Measurements from ENCODE around the gene PIP4P1.
A peak's percentile ranks its signal among the peaks of the same experiment; 100 is the strongest.

The PIP4P1 gene

DNA sequence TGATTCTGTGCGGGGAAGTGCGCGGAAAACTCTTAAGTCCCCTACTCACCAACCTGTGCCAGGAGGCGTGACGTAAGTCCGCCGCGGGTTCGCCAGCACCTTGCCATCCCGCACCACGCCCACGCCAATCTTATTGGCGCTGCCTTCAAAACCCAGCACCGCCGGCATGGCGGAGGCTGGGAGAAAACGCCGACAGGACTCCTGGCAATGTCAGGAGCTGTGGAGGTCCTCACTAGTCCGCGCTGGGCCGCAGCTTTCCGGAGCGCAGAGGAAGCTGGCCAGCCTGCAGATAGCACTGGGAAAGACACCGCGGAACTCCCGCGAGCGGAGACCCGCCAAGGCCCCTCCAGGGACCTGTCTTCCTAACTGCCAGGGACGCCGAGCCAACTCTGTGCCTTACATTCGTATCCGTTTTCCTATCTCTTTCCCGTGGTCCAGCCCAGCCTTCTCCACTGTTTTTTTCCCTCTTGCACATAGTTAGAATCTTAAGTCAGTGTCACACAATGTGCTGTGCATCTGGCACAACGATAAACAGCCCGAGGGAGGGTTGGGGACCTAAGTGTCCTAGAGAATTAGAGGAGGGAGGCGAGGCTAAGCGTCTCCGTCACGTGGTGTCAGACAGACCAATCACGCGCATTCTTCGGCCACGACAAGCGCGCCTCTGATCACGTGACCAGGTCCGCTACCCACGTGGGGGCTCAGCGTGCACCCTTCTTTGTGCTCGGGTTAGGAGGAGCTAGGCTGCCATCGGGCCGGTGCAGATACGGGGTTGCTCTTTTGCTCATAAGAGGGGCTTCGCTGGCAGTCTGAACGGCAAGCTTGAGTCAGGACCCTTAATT lies 6.5 kb downstream of the PIP4P1 start, which contains the start of the genes APEX1 and OSGEP (continued):
- TF ChIP-seq ZNF621 (tag by site-specific recombination; IDR thresholded peaks at IDR 0.05) (no peak), ZSCAN23 (tag by site-specific recombination; IDR thresholded peaks at IDR 0.05) (peak; percentile 14; the same call in 1 of the 2 replicates), ZNF473 (tag by site-specific recombination; IDR thresholded peaks at IDR 0.05) (no peak), ZNF548 (tag by site-specific recombination; IDR thresholded peaks at IDR 0.05) (no peak), ZNF555 (tag by site-specific recombination; conservative IDR thresholded peaks at IDR 0.05) (no peak), ZNF629 (tag by site-specific recombination; IDR thresholded peaks at IDR 0.05) (peak; percentile 90), ZNF660 (tag by site-specific recombination; IDR thresholded peaks at IDR 0.05) (no peak; the same call in 1 of the 2 replicates), ZNF426 (tag by site-specific recombination; IDR thresholded peaks at IDR 0.05) (no peak), MEIS1 (CRISPR knock-in tag; IDR thresholded peaks at IDR 0.05; ENCODE audit: borderline replicate concordance) (no peak), ZBTB17 (tag by site-specific recombination; IDR thresholded peaks at IDR 0.05) (peak; percentile 90), ZNF830 (tag by site-specific recombination; IDR thresholded peaks at IDR 0.05; ENCODE audit: low read depth) (no peak), ZNF776 (tag by site-specific recombination; IDR thresholded peaks at IDR 0.05; ENCODE audit: borderline replicate concordance) (no peak), GFI1B (tag by site-specific recombination; IDR thresholded peaks at IDR 0.05) (no peak), ZFHX2 (tag by site-specific recombination; conservative IDR thresholded peaks at IDR 0.05) (peak; percentile 61), ZNF596 (tag by site-specific recombination; IDR thresholded peaks at IDR 0.05) (no peak), ZNF747 (tag by site-specific recombination; IDR thresholded peaks at IDR 0.05) (no peak), ZNF558 (tag by site-specific recombination; IDR thresholded peaks at IDR 0.05) (no peak), ZNF138 (tag by site-specific recombination; IDR thresholded peaks at IDR 0.05; ENCODE audit: borderline replicate concordance) (no peak), ZNF324 (tag by site-specific recombination; IDR thresholded peaks at IDR 0.05) (no peak; the same call in 1 of the 2 replicates), ZNF549 (tag by site-specific recombination; IDR thresholded peaks at IDR 0.05) (no peak), ZNF670 (tag by site-specific recombination; IDR thresholded peaks at IDR 0.05; ENCODE audit: low read depth) (no peak), GLIS2 (tag by site-specific recombination; IDR thresholded peaks at IDR 0.05) (no peak), ZNF530 (tag by site-specific recombination; IDR thresholded peaks at IDR 0.05; ENCODE audit: low read depth) (no peak)
- TF ChIP-seq, protein P1, sequence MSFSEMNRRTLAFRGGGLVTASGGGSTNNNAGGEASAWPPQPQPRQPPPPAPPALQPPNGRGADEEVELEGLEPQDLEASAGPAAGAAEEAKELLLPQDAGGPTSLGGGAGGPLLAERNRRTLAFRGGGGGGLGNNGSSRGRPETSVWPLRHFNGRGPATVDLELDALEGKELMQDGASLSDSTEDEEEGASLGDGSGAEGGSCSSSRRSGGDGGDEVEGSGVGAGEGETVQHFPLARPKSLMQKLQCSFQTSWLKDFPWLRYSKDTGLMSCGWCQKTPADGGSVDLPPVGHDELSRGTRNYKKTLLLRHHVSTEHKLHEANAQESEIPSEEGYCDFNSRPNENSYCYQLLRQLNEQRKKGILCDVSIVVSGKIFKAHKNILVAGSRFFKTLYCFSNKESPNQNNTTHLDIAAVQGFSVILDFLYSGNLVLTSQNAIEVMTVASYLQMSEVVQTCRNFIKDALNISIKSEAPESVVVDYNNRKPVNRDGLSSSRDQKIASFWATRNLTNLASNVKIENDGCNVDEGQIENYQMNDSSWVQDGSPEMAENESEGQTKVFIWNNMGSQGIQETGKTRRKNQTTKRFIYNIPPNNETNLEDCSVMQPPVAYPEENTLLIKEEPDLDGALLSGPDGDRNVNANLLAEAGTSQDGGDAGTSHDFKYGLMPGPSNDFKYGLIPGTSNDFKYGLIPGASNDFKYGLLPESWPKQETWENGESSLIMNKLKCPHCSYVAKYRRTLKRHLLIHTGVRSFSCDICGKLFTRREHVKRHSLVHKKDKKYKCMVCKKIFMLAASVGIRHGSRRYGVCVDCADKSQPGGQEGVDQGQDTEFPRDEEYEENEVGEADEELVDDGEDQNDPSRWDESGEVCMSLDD (tag by site-specific recombination; IDR thresholded peaks at IDR 0.05) = peak; percentile 80
- TF ChIP-seq, protein P2, sequence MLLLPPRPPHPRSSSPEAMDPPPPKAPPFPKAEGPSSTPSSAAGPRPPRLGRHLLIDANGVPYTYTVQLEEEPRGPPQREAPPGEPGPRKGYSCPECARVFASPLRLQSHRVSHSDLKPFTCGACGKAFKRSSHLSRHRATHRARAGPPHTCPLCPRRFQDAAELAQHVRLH (tag by site-specific recombination; IDR thresholded peaks at IDR 0.05) = peak; percentile 62; the same call in 1 of the 2 replicates
- TF ChIP-seq, protein P3, sequence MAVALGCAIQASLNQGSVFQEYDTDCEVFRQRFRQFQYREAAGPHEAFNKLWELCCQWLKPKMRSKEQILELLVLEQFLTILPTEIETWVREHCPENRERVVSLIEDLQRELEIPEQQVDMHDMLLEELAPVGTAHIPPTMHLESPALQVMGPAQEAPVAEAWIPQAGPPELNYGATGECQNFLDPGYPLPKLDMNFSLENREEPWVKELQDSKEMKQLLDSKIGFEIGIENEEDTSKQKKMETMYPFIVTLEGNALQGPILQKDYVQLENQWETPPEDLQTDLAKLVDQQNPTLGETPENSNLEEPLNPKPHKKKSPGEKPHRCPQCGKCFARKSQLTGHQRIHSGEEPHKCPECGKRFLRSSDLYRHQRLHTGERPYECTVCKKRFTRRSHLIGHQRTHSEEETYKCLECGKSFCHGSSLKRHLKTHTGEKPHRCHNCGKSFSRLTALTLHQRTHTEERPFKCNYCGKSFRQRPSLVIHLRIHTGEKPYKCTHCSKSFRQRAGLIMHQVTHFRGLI (tag by site-specific recombination; IDR thresholded peaks at IDR 0.05) = peak; percentile 7
- TF ChIP-seq, protein P4, sequence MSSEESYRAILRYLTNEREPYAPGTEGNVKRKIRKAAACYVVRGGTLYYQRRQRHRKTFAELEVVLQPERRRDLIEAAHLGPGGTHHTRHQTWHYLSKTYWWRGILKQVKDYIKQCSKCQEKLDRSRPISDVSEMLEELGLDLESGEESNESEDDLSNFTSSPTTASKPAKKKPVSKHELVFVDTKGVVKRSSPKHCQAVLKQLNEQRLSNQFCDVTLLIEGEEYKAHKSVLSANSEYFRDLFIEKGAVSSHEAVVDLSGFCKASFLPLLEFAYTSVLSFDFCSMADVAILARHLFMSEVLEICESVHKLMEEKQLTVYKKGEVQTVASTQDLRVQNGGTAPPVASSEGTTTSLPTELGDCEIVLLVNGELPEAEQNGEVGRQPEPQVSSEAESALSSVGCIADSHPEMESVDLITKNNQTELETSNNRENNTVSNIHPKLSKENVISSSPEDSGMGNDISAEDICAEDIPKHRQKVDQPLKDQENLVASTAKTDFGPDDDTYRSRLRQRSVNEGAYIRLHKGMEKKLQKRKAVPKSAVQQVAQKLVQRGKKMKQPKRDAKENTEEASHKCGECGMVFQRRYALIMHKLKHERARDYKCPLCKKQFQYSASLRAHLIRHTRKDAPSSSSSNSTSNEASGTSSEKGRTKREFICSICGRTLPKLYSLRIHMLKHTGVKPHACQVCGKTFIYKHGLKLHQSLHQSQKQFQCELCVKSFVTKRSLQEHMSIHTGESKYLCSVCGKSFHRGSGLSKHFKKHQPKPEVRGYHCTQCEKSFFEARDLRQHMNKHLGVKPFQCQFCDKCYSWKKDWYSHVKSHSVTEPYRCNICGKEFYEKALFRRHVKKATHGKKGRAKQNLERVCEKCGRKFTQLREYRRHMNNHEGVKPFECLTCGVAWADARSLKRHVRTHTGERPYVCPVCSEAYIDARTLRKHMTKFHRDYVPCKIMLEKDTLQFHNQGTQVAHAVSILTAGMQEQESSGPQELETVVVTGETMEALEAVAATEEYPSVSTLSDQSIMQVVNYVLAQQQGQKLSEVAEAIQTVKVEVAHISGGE (tag by site-specific recombination; conservative IDR thresholded peaks at IDR 0.05; ENCODE audit: low read depth) = peak; percentile 98
- TF ChIP-seq, protein P5, sequence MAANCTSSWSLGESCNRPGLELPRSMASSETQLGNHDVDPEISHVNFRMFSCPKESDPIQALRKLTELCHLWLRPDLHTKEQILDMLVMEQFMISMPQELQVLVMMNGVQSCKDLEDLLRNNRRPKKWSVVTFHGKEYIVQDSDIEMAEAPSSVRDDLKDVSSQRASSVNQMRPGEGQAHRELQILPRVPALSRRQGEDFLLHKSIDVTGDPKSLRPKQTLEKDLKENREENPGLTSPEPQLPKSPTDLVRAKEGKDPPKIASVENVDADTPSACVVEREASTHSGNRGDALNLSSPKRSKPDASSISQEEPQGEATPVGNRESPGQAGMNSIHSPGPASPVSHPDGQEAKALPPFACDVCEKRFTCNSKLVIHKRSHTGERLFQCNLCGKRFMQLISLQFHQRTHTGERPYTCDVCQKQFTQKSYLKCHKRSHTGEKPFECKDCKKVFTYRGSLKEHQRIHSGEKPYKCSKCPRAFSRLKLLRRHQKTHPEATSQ (tag by site-specific recombination; IDR thresholded peaks at IDR 0.05) = no peak
- TF ChIP-seq, protein P6, sequence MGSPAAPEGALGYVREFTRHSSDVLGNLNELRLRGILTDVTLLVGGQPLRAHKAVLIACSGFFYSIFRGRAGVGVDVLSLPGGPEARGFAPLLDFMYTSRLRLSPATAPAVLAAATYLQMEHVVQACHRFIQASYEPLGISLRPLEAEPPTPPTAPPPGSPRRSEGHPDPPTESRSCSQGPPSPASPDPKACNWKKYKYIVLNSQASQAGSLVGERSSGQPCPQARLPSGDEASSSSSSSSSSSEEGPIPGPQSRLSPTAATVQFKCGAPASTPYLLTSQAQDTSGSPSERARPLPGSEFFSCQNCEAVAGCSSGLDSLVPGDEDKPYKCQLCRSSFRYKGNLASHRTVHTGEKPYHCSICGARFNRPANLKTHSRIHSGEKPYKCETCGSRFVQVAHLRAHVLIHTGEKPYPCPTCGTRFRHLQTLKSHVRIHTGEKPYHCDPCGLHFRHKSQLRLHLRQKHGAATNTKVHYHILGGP (tag by site-specific recombination; IDR thresholded peaks at IDR 0.05) = no peak
